Colon (tissue), 2 donors: ENCODE measurements around the gene TALDO1.
"Not testable (repeated sequence)": the region's sequence is repeated elsewhere in the genome, so short reads cannot be mapped to it uniquely, and the experiment has no call there.

Experiments used
- FAIRE-seq: peaks from 2 replicates; lab custom pipeline; 2012; peaks lifted over from hg19 to GRCh38; lab: Jason Lieb, UNC
- donor health status: control.
- donor health status: control.

Gene TALDO1

DNA sequence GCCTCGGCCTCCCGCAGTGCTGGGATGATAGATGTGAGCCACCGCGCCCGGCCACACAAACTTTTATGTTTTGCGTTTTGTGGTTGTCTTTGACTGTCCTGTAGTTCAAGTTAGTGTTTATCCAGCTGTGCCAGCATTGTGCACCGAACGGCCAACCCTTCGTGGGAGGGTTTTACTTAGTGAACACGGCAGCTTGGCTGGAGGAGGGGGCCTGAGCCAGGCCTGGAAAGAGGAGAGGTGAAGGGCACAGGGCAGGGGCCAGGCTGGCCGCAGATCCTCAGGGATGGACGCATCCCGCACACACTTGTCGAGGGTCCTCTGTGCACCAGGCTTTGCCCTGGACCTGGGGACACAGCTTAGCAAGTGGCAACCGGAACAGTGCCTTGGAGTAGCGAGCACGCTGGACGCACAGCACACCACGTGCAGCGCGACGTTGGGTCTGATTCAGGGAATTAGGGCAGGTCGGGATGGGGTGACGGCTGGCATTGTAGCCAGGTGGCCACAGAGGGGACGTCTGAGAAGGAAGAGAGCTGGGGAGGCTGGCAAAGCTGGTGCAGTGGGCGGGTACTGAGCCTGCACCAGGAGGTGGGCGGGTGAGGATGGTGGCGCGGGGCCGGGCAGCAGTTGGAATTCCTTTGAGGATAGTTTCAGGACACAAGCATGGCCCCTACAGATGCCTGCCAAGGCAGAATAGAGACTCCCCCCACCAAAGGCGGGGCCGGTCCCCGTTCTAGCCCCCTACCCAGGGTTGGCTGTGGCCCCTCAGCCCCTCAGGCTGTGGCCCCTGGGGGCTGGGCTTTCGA is 27.8 kb upstream of the TALDO1 start:
- no peak for FAIRE-seq

DNA sequence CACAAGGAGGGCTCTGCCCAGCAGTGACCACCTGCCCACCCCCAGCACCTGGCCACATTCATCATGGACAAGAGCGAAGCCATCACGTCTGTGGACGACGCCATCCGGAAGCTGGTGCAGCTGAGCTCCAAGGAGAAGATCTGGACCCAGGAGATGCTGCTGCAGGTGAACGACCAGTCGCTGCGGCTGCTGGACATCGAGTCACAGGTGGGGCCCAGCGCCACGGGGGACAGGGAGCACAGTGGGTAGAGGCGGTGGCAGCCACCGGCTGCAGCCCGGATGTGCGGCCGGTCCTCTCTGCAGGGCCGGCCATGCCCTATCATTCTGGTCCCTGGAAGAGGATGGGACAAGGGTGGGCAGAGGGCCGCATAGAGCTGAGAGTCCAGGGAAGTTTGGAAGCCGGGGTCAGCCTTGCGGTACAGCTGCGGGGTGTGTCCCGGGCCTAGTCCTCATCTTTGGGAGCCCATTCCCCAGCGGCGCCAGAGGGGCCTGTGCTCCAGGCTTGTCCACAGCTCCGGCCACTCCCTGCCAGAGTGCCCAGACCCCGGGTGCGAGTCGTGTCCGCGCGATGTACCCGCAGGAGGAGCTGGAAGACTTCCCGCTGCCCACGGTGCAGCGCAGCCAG is 27.1 kb upstream of the TALDO1 start:
- no peak for FAIRE-seq

DNA sequence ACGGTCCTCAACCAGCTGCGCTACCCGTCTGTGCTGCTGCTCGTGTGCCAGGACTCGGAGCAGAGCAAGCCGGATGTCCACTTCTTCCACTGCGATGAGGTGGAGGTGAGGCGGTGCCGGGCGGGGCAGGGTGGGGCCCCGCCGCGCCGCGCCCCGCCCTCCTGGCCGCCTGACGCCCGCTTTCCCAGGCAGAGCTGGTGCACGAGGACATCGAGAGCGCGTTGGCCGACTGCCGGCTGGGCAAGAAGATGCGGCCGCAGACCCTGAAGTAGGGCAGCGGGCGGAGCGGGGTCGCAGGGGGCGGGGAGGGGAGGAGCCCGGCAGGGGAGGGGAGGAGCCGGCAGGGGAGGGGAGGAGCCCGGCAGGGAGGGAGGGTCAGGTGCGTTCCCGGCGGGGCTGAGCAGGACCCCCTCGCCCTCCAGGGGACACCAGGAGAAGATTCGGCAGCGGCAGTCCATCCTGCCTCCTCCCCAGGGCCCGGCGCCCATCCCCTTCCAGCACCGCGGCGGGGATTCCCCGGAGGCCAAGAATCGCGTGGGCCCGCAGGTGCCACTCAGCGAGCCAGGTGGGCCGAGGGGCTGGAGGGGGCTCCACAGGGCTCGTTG is 26.5 kb upstream of the TALDO1 start:
- FAIRE-seq: no peak

DNA sequence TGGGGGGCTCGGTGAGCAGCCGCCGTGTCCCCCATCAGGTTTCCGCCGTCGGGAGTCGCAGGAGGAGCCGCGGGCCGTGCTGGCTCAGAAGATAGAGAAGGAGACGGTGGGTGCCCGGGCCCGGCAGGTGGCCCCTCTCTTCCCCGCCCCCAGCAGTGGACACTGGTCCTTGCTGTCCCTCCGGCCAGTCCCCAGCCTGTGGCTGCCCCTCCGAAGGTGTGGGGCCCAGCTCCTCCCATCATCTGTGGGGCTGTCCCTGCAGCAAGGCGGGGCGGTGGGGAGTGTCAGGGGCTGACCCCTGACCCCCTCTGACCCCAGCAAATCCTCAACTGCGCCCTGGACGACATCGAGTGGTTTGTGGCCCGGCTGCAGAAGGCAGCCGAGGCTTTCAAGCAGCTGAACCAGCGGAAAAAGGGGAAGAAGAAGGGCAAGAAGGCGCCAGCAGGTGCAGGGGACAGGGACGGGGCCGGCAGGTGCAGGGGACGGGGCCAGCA is 26.0 kb upstream of the TALDO1 start:
- FAIRE-seq: no peak

DNA sequence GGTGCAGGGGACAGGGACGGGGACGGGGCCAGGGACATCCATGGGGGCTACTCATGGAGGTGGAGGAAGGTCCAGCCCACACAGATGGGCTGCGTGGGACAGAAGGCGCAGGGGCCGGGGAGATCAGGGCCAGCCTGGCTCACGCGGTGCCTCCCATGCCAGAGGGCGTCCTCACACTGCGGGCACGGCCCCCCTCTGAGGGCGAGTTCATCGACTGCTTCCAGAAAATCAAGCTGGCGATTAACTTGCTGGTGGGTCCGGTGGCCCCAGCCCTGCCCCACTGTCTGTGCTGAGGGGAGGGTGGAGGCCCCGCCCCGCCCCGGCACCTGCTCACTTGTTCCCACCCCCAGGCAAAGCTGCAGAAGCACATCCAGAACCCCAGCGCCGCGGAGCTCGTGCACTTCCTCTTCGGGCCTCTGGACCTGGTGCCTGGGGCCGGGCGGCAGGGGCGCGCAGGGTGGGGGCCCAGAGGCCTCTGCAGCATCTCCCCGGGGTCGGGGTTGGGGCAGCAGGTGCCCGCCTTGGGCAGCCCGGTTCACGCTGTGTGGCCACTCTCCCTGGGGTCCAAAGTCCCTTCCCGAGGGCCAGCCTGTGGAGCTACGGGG is 25.4 kb upstream of the TALDO1 start:
- no peak for FAIRE-seq

DNA sequence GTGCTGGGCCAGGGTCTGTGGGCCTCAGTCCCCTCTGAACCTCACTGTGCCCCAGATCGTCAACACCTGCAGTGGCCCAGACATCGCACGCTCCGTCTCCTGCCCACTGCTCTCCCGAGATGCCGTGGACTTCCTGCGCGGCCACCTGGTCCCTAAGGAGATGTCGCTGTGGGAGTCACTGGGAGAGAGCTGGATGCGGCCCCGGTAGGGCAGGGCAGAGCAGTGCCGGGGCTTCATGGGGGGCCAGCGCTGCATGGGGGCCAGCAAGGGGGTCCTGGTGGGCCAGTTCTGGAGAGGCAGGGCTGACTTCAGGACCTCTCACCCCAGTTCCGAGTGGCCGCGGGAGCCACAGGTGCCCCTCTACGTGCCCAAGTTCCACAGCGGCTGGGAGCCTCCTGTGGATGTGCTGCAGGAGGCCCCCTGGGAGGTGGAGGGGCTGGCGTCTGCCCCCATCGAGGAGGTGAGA is 24.9 kb upstream of the TALDO1 start:
- FAIRE-seq: no peak

DNA sequence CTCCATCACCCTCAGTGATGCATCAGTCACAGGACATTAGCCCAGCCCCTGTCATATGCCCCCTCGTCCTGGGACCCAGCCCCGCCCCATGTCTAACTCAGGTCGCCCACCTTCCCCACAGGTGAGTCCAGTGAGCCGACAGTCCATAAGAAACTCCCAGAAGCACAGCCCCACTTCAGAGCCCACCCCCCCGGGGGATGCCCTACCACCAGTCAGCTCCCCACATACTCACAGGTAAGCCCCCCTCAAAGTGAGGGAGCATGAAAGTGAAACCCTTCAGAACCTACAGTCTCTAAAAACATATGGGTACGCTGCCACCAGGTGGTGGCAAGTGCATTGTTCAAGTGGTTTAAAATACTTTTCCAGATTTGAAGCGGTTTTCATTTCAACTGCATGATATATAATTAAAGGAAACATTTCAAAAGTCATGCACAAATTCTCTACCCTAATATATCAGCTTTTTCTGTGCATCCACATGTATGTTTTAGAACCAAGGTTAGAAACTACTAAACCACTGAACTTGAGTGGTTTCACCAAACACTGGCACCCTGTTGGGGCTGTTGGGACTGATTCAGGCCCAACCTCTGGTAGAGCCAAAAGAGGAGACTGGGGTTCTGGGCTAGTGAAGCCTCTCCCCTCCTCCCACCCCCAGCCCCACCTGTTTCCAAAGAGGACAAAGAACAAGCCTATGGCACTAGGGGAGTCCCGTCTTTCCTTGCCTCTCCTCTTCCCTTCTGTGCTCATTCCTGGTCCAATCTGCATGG is 24.0 kb upstream of the TALDO1 start:
- FAIRE-seq: no peak

DNA sequence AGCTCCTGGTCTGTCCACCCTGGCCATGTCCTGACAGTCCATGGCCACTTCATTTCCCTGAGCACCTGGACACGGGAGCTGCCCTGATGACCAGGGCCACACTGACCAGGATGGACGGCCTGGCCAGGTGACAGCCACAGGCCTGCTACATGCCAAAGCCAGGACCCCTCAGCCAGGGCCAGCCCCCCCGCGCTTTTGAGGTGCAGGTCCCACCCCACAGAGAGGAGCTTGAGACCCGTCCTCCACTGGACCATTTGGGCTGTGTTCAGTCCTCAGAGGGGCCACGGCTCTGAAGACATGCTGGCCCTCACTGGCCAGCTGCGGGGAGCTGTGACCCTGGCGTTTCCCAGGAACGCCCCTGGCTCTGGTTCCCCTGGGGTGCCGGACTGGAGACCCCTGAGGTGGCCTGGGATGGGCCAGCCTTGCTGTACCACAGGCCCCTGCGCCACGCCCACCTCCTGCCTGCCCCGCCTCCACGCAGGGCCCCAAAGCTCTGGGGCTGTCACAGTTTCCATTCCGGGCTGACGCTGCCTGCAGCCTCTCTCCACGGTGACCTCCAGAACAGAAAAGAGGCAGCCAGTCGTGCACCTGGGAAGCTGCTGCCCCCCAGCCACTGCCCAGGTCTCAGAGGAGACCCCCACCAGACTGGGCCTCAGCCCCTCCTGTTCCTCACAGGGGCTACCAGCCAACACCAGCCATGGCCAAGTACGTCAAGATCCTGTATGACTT is 23.1 kb upstream of the TALDO1 start:
- FAIRE-seq: no peak

DNA sequence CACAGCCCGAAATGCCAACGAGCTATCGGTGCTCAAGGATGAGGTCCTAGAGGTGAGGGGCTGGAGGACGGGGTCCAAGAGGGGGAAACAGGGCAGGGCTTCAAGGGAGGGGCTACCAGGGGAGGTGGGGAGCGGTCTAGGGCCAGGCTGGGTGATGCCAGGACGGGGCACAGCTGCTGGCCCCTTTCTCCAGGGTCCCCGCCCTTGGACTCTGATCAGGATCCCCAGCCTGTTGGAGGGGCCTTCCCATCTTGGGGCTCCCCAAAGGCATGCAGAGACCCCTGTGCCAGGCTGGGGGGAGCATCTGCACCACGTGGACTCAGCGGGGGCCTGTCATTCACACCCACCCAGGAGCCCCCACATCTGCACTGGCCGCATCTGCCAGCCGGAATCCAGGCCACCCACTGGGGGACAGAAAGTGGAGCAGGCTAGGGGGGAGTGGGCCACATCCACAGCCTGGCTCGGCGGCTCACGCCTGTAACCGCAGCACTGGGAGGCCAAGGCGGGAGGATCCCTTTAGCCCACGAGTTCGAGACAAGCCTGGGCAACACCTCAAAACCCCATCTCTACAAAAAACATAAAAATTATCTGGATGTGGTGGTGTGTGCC is 22.4 kb upstream of the TALDO1 start:
- no peak for FAIRE-seq

DNA sequence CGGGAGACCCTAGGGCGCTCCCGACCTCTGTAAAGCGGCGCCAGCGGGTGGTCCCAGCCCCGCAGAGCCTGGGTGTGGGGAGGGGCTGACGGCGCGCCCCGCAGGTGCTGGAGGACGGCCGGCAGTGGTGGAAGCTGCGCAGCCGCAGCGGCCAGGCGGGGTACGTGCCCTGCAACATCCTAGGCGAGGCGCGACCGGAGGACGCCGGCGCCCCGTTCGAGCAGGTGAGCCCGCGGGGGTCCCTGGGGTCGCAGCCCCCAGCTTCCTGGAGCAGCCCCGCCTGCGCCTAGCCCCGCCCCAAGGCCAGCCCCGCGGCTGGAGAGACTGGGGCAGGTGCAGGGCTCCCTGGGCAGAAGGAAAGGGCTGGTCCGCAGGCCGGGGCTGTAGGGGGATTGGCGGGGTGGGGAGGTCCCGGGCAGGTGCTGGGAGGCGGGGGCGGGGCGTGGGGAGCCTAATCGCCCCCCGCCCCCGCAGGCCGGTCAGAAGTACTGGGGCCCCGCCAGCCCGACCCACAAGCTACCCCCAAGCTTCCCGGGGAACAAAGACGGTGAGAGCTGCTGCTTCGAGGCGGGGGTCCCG is 21.6 kb upstream of the TALDO1 start:
- no peak for FAIRE-seq

DNA sequence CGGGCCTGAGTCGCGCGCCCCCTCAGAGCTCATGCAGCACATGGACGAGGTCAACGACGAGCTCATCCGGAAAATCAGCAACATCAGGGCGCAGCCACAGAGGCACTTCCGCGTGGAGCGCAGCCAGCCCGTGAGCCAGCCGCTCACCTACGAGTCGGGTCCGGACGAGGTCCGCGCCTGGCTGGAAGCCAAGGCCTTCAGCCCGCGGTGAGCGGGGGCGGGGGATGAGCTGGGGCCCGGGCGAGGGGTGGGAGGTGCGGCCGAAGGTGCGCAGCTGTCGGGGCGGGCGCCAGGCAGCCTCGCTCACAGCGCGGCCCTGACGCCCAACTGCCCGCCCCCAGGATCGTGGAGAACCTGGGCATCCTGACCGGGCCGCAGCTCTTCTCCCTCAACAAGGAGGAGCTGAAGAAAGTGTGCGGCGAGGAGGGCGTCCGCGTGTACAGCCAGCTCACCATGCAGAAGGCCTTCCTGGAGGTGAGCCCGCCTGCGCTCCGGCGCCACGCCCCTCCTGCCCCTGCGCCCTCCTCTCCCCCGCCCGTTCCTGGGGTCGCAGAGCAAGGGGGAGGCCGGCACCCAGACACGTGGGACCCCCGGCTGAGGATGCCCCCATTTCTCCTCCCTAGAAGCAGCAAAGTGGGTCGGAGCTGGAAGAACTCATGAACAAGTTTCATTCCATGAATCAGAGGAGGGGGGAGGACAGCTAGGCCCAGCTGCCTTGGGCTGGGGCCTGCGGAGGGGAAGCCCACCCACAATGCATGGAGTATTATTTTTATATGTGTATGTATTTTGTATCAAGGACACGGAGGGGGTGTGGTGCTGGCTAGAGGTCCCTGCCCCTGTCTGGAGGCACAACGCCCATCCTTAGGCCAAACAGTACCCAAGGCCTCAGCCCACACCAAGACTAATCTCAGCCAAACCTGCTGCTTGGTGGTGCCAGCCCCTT is 20.7 kb upstream of the TALDO1 start:
- FAIRE-seq: no peak

DNA sequence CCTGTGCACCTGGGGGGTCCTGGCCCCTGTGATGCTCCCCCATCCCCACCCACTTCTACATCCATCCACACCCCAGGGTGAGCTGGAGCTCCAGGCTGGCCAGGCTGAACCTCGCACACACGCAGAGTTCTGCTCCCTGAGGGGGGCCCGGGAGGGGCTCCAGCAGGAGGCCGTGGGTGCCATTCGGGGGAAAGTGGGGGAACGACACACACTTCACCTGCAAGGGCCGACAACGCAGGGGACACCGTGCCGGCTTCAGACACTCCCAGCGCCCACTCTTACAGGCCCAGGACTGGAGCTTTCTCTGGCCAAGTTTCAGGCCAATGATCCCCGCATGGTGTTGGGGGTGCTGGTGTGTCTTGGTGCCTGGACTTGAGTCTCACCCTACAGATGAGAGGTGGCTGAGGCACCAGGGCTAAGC is 20.0 kb upstream of the TALDO1 start:
- no peak for FAIRE-seq

DNA sequence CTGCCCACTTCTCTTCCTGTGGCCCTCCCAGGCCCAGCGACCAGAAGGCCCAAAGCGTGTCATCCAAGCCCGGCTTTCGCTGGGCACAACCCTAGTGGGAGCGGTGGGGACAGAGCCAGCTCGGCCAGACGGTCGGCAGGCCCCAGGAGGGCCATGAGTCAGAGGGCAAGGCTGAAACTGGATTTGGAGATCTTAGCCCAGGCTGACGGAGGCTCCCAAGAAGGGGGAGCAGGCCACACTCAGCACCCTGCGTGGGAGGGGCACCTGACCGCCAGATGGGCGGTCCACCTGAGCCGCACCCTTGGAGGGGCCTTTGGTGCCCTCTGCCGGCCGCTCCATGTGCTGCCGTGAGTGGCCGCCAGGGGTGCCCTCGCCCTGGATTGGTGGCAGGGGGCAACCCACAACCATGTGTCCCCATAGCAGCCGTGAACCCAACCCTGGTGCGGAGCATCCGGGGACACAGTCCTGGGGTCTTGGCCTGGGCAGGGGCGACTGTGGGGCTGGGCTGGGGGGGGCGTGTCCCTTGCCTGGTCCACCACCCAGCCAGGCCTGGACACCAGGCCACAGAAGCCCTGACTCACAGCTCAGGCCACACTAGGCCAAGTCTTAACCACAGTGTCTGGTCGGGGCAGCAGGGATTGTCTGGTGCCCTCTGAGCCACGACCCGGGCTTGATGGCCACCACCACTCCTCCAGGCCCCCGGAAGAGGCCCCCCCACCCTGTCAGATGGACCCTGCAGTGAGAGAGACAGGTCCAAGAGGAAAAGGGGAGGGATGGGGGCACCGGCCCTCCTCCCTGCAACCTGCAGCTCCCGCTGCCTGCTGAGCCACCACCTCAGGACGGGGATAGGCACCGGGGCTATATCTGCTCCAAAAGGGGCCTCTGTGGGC is 19.2 kb upstream of the TALDO1 start:
- FAIRE-seq: no peak

DNA sequence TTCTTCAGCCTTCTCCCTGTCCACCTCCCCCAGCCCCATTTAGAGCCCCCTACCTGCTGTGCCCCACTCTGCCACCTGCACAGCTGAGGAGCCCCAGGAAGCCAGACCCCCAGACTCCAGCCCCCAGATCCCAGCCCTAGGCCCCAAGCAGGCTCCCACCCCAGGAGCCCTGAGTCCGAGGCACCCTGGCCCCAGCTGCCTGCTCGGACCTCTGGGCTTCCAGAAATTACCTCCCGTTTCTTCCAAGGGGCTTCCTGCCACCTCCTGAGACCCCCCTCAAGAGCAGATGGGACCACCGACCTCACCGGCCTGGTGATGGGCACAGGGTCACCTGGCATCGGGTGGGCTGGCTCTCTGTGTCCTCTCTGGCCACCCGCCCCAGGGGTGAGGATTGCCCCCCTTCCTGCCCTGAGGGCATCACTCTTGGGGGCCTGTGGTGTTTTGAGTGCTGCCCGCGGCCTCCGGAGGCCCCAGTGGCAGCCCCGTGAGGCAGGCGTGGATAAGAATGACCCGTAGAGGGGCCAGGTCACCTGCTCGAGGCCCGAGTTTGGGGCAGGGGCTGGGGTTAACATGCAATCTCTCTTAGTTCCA is 18.3 kb upstream of the TALDO1 start:
- no peak for FAIRE-seq

DNA sequence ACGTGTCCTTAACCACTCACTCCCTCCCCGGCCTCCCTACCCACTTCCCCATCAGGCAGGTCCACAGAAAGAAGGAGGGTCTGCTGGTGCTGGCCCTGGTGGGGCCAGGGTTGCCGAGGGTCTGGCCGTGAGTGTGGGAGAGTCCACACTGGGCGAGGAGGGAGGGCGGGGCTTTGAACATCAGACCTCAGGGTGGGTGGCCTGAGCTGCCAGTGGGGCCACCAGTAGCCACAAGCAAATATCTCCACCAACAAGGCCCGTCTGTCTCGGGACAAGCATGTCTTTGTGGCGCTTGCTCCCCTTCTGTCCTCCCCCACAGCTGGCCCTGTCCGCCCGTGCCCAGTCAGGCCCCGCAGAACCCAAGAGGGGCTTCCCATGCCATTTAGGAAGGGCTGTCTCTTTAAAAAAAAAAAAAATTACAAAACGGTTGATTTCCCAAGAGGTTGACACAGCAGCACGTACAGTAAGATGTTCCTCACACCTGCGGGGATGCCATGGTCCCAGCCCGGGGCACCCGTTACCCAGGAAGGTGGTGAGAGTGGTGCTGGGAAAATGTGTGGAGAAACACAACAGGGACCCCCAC is 17.7 kb upstream of the TALDO1 start:
- no peak for FAIRE-seq

DNA sequence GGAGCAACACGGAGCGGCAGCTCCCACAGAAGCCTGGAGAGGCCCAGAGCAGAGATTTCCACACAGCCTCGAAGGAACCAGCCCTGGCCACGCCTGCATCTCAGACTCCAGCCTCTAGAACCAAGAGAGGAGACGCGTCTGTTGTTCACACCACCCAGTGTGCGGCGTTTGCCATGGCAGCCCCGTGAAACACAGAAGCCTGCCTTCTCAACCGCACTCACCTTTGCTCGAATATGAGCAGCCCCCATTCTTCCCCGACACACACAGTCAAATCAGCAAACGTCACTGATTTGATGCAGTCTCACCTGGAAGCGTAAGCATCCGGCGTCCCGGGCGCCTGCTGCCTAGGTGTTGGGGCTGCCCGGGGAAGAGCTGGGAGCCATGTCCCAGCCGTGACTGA is 14.2 kb upstream of the TALDO1 start:
- FAIRE-seq: no peak

DNA sequence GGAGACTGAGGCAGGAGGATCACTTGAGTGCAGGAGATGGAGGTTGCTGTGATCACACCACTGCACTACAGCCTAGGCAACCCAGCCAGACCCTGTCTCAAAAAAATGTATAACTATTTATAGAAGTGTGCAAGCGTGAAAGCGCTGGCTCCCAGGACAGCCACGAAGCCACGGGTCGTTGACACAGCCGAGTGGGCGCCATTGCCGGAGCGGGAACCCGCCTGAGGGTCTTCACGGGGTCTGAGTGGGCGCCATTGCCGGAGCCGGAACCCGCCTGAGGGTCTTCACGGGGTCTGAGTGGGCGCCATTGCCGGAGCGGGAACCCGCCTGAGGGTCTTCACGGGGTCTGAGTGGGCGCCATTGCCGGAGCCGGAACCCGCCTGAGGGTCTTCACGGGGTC is 12.7 kb upstream of the TALDO1 start:
- not testable (repeated sequence) for FAIRE-seq

DNA sequence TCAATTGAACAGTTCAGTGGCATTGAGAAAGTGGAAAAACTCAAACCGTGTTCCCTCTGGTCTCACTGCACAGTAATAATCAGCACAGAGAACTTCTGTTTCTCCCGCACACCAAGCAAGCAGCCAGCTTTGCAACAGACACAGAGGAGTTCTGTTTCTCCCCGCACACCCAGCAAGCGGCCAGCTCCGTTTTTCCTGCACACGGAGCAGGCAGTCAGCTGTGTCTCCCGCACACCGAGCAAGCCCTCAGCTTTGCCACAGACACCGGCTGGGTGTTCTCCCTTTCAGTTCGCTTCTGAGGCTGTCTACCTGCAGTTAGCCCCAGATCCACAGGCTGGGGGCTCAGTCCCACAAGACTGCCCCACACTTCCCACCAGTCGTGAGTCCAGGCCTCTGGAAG is 9.9 kb upstream of the TALDO1 start:
- no peak for FAIRE-seq
